NB4 (cell line): ENCODE measurements around the gene ARHGAP24.

Experiments
- CTCF ChIP-seq: IDR thresholded peaks from one replicate; pipeline ENCODE4 v1.5.1; 2012; ENCODE audit warnings: low read depth, low read length
- POLR2A ChIP-seq: IDR thresholded peaks from 2 replicates; pipeline ENCODE4 v1.6.1; 2011; ENCODE audit warnings: mild to moderate bottlenecking; ENCODE audit not compliant: insufficient read length; ENCODE audit errors: extremely low read depth

- TF ChIP-seq CTCF: no peak
- TF ChIP-seq POLR2A: no peak
Observed at GRCh38 chr4:85717847-85718246, 242.9 kb downstream of the ARHGAP24 start.
